Measurements from ENCODE around the gene FBXO28.
A peak's percentile ranks its signal among the peaks of the same experiment; 100 is the strongest.

FBXO28 gene

DNA sequence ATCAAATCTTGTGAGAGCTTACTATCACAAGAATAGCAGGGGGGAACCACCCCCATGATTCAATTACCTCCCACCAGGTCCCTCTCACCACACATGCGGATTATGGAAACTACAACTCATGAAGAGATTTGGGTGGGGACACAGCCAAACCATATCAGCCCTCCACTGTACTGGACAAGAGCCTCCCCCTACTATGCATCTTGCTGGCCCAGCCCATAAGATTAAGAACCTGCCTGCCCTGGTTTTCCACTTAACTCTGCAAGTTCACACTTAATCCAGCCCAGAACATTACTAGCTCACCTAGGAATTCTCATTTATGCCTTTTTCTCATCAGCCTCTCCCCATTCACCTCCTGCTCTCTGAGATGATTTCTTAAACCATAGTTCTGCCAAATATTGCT lies 18.0 kb upstream of the FBXO28 start:
- DNase-seq, result no peak

DNA sequence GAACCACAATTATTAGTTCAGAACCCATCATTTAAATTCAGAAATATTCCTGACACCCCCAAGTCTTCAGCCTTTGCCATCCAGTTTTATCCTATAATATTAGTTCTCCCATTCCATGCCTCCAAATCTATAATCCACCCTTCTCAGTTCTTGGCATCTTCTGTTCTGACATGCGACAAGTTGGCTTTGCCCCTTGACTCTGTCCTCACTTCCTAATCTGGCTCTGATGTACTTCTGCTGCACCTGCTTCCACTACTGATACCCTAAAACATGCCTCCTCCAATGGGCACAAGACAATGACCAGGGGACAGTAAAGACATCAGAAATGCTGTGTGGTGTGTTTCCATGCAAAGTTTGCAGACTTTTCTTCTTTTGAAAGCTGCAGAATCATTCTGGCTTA lies 17.1 kb upstream of the FBXO28 start:
- DNase-seq, result no peak

DNA sequence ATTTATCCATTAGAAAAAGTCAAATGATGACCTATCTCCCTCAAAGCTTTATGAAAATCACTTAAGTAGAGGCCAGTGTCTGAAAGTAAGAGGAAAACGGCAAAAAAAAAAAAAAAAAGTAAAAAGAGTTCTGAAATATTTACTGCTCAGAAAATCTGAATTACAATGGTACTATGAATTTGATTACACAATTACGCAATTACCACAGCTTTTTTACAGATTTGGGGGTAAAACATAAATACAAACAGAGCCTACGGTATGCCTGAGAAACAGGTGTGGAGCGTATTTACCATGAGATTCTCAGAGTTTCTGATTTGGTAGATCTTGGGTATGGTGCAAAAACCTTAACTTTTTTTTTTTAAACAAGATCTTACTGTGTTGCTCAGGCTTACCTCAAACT lies 15.9 kb upstream of the FBXO28 start:
- no peak for DNase-seq

DNA sequence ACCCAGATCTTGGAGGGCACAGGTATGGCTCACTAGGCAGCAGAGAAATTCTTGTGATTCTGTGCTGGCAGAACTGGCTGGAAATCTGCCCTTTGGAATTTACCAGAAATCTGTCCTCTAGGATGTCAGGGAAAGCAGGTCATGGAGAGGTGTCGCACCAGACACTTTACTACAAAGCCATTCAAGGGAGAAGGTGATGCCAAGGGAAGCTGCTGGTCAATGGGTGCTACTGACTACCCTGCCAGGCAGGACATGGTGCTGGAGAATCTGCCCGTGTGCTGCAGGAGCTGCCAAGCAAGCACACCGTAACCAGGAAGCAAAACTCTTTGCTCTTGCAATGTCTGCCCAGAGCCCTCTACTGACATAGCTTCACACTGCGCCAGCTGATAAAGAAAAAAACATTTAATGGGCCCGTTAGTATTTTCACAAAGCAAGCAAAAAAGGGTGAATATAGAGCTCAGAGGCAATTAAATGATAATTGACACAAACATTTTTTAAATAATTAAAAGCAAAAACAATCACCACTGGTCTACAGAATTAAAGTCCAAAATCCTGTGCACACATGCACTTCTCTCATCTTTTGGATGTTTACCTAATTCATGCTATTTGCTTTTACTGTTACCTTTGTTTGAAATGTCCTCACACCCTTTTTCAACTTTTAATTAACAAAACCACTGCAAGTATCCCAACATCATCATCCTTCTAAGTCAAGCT lies 7.2 kb upstream of the FBXO28 start:
- DNase-seq, result no peak

DNA sequence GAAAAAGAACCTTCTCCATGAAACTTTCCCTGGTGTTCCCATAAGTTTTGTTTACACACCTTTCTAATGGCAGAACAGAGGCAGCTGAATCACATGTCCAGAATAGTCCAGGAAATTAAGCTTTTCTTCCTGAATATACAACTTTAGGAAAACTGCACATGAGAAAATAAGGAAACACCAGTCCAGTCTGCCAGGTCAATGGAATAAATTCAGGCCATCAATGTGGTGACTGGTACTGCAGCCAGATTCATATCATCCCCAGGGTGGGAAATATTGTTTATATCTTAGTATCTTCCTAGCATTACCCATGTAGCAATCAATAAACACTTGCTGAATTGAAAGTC lies 6.7 kb upstream of the FBXO28 start:
- no peak for DNase-seq

DNA sequence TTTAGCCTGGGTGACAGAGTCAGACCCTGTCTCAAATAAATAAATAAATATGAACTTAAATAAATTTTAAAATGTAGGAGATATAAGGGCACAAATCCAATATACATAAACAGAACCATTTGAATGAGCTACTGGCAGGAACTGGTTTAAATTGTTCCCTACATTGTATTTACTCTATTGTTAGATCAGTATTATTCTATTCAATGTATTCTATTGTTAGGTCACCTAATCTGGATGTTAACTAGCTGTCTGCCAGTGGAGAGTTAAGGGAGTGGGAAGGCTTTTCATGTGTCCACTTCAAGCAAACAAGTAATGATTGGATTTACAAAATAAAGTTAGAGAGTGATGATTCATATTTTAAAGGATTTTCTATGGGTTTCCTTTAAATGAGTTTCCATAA lies 4.9 kb upstream of the FBXO28 start:
- no peak for DNase-seq

DNA sequence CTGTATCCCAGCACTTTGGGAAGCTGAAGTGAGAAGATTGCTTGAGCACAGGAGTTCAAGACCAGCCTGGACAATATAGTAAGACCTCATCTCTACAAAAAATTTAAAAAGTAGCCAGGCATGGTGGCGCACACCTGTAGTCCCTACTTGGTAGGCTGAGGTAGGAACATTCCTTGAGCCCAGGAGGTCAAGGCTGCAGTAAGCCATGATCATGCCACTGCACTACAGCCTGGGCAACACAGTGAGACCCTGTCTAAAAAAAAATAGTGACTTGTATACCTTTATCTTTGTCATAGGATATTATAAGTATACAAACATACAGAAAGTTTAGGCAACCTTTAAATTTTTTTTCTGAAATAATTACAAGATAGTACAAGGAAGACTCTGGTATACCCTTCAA lies 3.9 kb upstream of the FBXO28 start:
- DNase-seq, result no peak

DNA sequence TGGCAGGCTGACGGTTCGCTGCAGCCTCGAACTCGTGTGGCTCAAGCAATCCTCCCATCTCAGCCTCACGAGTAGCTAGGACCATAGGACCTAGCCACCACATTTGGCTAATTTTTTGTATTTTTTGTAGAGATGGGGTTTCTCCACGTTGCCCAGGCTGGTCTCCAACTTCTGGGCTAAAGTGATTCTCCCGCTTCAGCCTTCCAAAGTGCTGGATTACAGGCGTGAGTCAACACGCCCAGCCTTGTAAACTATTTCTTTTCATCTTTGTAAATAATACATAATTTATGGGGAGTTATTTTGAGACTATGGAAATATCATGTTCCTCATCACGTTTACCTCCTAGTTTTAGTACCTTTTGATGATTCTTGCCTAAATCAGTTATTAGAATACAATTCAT lies 906 bp upstream of the FBXO28 start:
- no peak for DNase-seq

DNA sequence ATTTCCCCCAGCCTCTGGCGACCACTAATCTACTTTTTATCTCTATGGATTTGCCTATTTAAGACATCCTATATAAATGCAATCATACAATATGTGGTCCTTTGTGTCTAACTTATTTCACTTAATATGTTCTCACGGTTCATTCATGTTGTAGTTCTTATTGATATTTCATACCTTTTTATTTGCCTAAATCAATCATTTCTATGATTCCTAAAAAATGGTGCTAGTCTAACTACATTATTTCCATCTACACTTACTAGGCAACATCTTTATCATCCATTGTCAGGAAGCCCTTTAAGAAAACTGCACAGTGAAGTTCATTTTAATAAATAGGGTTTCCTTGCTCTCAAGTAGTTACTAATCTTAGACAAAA lies 380 bp upstream of the FBXO28 start:
- no peak for DNase-seq

DNA sequence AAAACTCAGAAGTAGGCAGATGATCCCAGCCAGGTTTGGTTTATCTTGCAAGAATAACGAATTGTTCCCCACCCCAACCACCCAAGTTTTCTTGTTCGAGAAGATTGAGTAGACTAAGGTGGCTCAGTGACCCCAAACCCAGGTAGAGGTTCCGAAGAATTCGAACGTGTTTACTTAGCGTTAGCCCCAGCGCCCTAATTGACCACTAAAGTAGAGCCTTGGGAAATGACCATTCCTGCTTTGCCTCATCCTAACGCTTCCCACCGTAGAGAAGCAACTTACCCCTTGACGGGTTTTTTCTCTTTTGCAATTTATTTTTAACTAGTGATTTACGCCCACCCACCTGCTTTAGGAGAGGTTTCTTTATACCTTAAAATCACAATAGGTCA lies 870 bp downstream of the FBXO28 start:
- peak in 1 of 2 donors; percentile 7 for DNase-seq

DNA sequence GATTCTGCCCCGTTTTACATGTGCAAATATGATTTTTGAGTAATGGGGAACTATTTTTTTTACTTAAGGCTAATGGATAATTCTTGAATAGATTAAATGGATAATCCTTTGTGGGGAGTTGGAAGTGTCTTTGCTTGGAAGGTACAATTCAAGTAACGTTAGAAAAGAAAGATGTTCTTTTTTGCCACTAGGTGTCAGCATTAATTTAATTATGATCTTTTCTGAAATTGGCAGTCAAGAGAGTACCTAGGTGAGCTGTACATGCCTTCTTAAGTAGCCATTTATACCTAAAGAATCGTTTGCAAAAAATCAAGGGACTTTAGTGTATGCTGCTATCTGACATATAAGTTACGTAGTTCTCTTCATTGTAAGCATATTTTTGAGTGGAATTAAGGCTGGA lies 2.2 kb downstream of the FBXO28 start:
- DNase-seq, result peak in 1 of 2 donors; percentile 83

DNA sequence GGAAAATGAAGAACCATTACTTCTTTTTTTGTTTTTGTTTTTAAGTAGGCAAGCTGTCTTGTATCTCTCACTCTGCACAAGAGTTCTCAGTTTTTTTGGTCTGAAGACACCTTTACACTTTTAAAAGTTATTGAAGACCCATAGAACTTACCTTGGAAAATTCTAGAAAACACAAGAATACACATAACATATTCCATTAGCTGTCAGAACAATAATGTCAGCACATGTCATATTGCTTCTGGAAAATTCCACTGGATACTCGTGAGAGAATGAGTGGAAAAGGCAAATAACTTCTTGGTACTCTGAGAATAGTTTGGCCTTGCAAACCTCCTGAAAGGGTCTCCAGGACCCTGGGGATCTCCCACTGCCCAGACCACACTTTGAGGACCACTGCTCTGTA lies 4.8 kb downstream of the FBXO28 start:
- DNase-seq, result no peak

DNA sequence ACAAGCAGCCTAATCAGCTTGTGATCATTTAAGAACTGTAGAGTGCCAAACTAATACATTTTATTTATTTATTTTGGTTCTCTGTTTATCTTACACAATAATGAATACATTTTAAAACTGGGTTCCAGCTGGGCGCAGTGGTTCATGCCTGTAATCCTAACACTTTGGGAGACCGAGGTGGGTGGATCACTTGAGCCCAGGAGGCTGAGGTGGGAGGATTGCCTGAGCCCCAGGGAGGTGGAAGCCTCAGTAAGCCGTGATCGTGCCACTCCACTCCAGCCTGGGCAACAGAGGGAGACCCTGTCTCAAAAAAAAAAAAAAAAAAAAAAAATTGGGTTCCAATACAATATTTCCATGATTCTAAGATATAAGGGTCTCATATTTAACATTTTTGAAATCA lies 9.2 kb downstream of the FBXO28 start:
- DNase-seq, result no peak

DNA sequence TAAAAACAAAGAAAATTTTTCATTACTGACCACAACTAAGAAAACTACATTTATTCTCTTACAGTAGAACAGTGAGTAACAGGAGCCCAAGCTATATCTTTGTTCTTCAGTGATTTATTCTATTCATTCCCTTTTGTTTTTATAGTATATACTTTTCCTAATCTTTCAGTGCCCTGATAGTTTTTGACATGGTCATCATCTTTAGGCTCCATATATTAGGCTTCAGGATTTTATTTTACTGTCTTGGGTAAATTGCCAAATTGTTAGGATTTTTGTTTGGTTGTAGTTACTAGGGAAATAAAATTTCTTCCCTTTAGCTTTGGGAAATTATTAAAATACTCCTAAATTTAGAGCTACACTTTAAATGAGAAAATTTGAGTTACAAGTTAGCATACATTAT lies 10.3 kb downstream of the FBXO28 start:
- DNase-seq, result no peak

DNA sequence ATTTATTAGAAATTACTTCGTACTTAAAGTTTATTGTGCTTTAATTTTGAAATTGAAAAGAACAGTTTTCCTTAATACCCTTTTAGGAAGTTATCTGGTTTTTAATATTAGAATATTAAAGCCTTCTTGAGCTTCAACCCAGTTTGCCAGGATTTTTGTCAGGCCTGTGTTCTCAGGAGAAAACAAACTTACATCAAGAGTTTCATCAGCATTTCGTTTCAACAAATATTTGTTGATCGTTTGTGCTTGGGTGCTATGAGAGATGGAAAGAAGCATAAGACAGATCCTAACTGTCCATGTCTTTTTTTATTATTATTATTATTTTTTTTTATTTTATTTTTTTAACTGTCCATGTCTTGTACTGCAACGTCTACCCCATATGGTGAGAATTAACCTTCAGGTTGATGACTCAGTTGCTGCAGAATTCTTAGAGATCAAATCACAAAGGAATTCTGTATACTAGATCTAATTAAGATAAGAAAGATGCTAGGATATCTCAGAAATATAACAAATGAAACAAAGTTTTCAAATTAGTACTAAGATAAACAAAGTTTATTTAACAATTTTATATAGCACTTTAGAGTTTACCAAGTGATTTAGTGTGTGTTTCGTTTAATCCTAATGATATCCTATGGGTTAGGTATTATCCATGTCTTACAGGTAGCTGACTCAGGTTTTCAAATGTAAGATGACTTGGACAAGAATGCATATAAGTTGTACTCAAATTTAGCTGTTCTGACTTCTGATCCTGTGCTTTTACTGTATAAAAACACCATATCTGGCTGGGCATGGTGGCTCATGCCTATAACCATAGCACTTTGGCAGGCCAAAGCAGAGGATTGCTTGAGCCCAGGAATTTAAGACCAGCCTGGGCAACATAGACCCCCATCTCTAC lies 14.3 kb downstream of the FBXO28 start:
- no peak for DNase-seq

DNA sequence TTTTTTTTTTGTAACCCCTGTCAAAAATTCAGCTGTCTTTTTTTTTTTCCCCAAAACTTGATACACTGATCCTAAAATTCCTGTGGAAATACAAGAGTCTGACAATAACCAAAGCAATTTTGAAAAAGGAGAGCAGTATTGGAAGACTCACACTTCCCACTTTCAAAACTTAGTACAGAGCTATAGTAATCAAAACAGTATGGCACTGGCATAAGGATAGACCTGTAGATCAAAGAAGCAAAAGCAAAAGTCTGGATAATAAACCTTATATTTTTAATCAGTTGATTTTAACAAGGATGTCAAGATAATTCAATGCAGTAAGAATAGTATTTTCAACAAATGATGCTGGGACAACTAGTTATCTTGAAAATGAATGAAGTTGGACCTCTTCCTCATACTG lies 17.3 kb downstream of the FBXO28 start:
- DNase-seq, result no peak

DNA sequence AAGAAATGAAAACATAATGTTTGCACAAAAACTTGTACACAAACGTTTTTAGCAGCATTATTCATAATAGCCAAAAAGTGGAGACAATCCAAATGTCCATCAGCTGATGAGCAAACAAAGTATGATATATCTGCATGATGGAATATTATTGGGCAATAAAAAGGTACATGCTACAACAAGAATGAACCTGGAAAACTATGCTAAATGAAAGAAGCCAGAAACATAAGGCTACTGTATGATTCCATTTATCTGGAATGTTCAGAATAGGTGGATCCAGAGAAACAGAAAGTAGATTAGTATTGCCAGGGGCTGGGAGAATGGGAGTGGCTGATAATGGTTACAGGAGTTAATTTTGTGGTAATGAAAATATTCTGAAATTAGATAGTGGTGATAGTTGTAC lies 19.0 kb downstream of the FBXO28 start:
- DNase-seq, result no peak

DNA sequence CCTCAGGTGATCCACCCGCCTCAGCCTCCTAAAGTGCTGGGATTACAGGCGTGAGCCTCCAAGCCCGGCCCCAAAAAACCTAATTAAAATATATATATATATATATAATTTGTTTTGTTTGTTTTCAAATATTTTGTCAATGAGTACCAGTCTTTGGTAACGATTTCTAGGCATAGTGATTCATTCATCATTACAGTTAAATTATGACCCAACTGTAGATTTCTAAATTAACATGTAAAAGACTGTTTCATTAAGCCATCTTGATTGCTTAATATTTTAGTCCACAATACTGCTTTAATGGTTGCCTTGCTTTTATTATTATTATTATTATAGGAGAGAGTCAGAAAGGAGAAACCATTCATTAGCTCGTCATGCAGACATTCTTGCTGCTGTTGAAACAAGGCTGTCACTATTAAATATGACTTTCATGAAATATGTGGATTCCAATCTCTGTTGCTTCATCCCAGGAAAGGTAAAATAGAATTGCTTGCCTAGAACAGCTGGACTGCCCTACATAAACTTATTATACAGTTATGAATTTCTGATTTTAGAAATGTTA lies 19.9 kb downstream of the FBXO28 start:
- no peak for DNase-seq

DNA sequence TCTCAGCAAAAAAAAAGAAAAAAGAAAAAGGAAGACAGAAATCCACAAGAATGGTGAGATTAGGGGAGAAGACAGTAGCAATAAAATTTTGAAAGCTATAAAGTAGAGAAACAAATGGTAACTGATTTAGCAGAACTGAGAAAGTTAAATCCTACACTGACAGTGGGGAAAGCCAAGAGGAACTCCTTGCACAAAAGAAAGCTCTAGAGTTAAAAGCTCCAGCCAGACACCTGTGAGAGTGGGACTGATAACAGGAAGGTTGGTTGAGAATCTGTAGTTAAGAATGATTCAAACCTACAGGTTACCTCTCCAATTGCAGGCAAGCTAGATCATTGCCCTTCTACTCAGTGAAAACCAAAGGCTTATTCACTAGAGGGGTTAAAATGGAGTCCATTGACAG lies 23.6 kb downstream of the FBXO28 start:
- DNase-seq, result no peak

DNA sequence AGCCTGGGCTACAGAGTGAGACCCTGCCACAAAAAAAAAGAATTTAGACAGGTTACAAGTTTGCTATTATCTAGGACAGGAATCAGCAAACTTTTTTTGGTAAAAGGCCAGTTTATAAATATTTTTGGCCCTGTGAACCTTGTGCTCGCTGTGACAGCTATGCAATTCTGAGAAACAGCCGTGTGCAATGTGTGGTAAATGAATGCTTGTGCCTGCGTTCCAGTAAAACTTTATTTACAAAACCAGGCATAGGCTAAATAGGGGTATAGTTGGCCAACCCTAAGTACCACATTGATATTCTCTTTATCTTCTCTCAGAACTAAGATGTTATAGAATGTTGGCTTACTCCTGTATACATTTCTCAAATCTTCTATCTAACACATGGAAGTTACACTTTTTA lies 24.3 kb downstream of the FBXO28 start:
- no peak for DNase-seq

DNA sequence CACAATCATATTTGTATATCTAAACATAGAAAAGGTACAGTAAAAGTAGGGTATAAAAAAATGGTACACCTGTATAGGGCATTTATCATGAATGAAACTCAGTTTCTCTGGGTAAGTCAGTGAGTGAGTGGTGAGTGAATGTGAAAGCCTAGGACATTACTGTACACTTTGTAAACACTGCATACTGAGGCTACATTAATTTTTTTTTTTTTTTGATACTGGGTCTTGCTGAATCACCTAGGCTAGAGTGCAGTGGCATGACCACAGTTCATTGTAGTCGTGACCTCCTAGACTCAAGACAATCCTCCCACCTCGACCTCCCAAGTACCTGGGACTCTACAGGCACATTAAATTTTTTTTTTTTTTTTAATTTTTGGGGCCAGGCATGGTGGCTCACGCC lies 27.8 kb downstream of the FBXO28 start:
- DNase-seq, result no peak

DNA sequence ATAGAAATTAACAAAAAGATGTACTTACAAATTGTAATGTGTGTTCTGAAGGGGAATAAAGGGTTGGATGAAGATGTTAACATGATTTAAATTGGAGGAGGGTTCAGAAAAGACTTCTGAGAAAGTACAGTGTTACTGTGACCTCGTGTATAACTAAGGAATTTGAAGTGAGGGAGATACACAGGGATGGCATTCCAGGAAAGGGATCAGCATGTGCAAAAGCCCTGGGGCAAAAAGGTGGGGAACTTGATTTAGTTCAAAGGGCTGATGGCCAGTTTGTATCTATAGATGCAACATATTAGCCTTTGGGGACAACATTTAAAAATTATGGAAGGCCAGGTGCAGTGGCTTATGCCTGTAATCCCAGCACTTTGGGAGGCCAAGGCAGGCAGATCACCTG lies 35.8 kb downstream of the FBXO28 start:
- no peak for DNase-seq

DNA sequence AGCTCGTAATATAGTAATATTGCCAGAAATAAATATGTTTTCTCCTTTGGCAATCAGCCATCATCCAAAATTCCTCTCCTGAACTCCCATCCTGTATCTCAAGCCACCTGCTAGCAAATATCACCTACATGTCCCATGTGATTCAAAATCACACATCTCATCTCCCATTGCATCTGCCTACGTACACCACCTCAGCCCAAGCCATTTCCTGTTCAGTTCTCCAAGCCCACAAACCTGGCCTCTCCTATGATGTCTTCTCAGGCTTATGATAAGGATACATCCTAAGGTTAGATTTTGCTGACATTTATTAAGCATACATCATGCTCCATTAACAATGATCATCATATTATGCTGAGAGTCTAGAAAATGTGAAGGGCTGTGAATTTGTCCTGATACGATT lies 37.2 kb downstream of the FBXO28 start:
- DNase-seq, result no peak

DNA sequence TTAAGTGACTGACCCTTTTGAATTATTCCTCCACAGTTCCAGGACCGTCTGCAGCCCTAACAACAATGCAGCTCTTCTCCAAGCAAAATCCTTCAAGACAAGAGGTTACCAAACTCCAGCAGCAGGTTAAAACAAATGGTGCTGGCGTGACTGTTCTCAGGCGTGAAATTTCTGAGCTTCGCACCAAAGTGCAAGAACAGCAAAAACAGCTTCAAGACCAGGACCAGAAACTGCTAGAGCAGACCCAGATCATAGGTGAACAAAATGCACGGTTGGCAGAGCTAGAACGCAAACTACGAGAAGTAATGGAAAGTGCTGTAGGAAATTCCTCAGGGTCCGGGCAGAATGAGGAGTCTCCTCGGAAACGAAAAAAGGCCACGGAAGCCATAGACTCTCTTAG lies 43.4 kb downstream of the FBXO28 start:
- no peak for DNase-seq
